Trophoblast cell (in vitro differentiated cells and primary cell): ENCODE data around the gene INSYN2B.

Experiments used
- DNase-seq, 2 donors: peaks; one replicate each; pipeline ENCODE4 v3.0.0-alpha.2; 2016
- H2AFZ ChIP-seq: 2 replicates; pipeline ENCODE4 v1.6.1; 2013; ENCODE audit warnings: low read length, moderate library complexity, mild to moderate bottlenecking; ENCODE audit not compliant: insufficient read depth, poor library complexity
- H2AK5ac ChIP-seq: 2 replicates; pipeline ENCODE4 v1.6.1; 2013; ENCODE audit warnings: mild to moderate bottlenecking, low read length
- H2BK120ac ChIP-seq: 2 replicates; pipeline ENCODE4 v1.6.1; 2013; ENCODE audit warnings: low read length, mild to moderate bottlenecking, moderate library complexity; ENCODE audit not compliant: insufficient read depth, poor library complexity
- H2BK12ac ChIP-seq: 2 replicates; pipeline ENCODE4 v1.6.1; 2013; ENCODE audit warnings: mild to moderate bottlenecking, low read length, moderate library complexity
- H2BK5ac ChIP-seq: 2 replicates; pipeline ENCODE4 v1.6.1; 2013; ENCODE audit warnings: low read length, low read depth, moderate library complexity, mild to moderate bottlenecking; ENCODE audit not compliant: poor library complexity
- H3K14ac ChIP-seq: 2 replicates; pipeline ENCODE4 v1.6.1; 2013; ENCODE audit warnings: mild to moderate bottlenecking, low read length
- H3K18ac ChIP-seq: 2 replicates; pipeline ENCODE4 v1.6.1; 2013; ENCODE audit warnings: mild to moderate bottlenecking, low read length
- H3K23ac ChIP-seq: 2 replicates; pipeline ENCODE4 v1.6.1; 2013; ENCODE audit warnings: low read length
- H3K27ac ChIP-seq: 2 replicates; pipeline ENCODE4 v1.5.1; 2013; ENCODE audit warnings: low read depth, mild to moderate bottlenecking, inconsistent platforms, low read length, moderate library complexity
- H3K27me3 ChIP-seq: 2 replicates; pipeline ENCODE4 v1.6.1; 2013; ENCODE audit warnings: inconsistent platforms, mild to moderate bottlenecking, low read length, moderate library complexity; ENCODE audit not compliant: insufficient read depth
- H3K36me3 ChIP-seq, 2 experiments: 1 replicate in 1 of 2; 2 replicates in 1 of 2; pipeline ENCODE4 v1.6.1; 2013; ENCODE audit warnings: low read length in 2 of 2, mild to moderate bottlenecking in 2 of 2, moderate library complexity in 1 of 2; ENCODE audit not compliant: insufficient read depth in 2 of 2, control insufficient read depth in 1 of 2
- H3K4ac ChIP-seq: 2 replicates; pipeline ENCODE4 v1.6.1; 2013; ENCODE audit warnings: low read depth, mild to moderate bottlenecking, low read length, moderate library complexity
- H3K4me1 ChIP-seq, 2 experiments: 1 replicate in 1 of 2; 2 replicates in 1 of 2; pipeline ENCODE4 v1.6.1; 2013; ENCODE audit warnings: low read length in 2 of 2, mild to moderate bottlenecking in 2 of 2, moderate library complexity in 1 of 2; ENCODE audit not compliant: insufficient read depth in 2 of 2, control insufficient read depth in 1 of 2
- H3K4me2 ChIP-seq: 2 replicates; pipeline ENCODE4 v1.6.1; 2013; ENCODE audit warnings: inconsistent platforms, mild to moderate bottlenecking, low read length, moderate library complexity
- H3K4me3 ChIP-seq: 2 replicates; pipeline ENCODE4 v1.5.1; 2013; ENCODE audit warnings: mild to moderate bottlenecking, low read depth, low read length, inconsistent platforms
- H3K79me1 ChIP-seq: one replicate; pipeline ENCODE4 v1.6.1; 2013; ENCODE audit warnings: low read length
- H3K79me2 ChIP-seq: 2 replicates; pipeline ENCODE4 v1.6.1; 2013; ENCODE audit warnings: low read length, mild to moderate bottlenecking; ENCODE audit not compliant: control insufficient read depth, insufficient read depth, poor library complexity
- H3K9ac ChIP-seq: 2 replicates; pipeline ENCODE4 v1.6.1; 2013; ENCODE audit warnings: mild to moderate bottlenecking, low read length
- H3K9me3 ChIP-seq: 2 replicates; pipeline ENCODE4 v1.6.1; 2013; ENCODE audit warnings: low read depth, mild to moderate bottlenecking, control low read depth, inconsistent platforms, low read length; ENCODE audit not compliant: insufficient read depth
- H4K12ac ChIP-seq: 2 replicates; pipeline ENCODE4 v1.6.1; 2013; ENCODE audit warnings: low read depth, mild to moderate bottlenecking, low read length, moderate library complexity
- H4K8ac ChIP-seq: 2 replicates; pipeline ENCODE4 v1.6.1; 2013; ENCODE audit warnings: low read depth, mild to moderate bottlenecking, low read length, moderate library complexity
- H4K91ac ChIP-seq: one replicate; pipeline ENCODE4 v1.6.1; 2013; ENCODE audit warnings: low read depth, mild to moderate bottlenecking, low read length, moderate library complexity
- WGBS: extraction: QIAGEN DNeasy Blood & Tissue Kit; methylation state at CpG from one replicate; pipeline ENCODE4 v1.1.7; 2013; ENCODE audit warnings: missing lambda C conversion rate; ENCODE audit not compliant: insufficient read length, insufficient coverage; ENCODE audit errors: extremely low coverage; 5-methylcytosine and 5-hydroxymethylcytosine counted together

Gene INSYN2B

GRCh38 chr5:170020423-170020822 is 40.1 kb upstream of the INSYN2B start:
- H3K27ac ChIP-seq: no peak overlapping the region
- H2AFZ ChIP-seq: no peak overlapping the region
- H4K8ac ChIP-seq: no peak overlapping the region
- no peak overlapping the region for H3K23ac ChIP-seq
- H2AK5ac ChIP-seq: no peak overlapping the region
- no peak overlapping the region for H2BK120ac ChIP-seq
- no peaks in the 10 kb centered on the region for H3K27me3 ChIP-seq
- H3K9me3 ChIP-seq: no peaks in the 10 kb centered on the region
- no peak overlapping the region for H4K91ac ChIP-seq
- no peaks in the 10 kb centered on the region for H3K79me2 ChIP-seq
- no peaks in the 10 kb centered on the region for H3K4me1 ChIP-seq
- H3K4me3 ChIP-seq: no peak overlapping the region
- H2BK5ac ChIP-seq: no peak overlapping the region
- H3K36me3 ChIP-seq: no peaks in the 10 kb centered on the region
- no peak overlapping the region for H3K4me2 ChIP-seq
- no peak for DNase-seq
- no peak overlapping the region for H3K14ac ChIP-seq
- H4K12ac ChIP-seq: no peak overlapping the region
- H3K18ac ChIP-seq: no peak overlapping the region
- H3K9ac ChIP-seq: no peak overlapping the region
- no peak overlapping the region for H3K4ac ChIP-seq
- H3K79me1 ChIP-seq: no peaks in the 10 kb centered on the region
- no CpG with 5 or more reads among the region's 3 CpGs for WGBS
- no peak overlapping the region for H2BK12ac ChIP-seq

GRCh38 chr5:170012622-170013021 is 32.3 kb upstream of the INSYN2B start:
- H2AK5ac ChIP-seq: no peak overlapping the region
- no peak overlapping the region for H3K4ac ChIP-seq
- H4K8ac ChIP-seq: no peak overlapping the region
- H2BK120ac ChIP-seq: no peak overlapping the region
- H3K36me3 ChIP-seq: no peaks in the 10 kb centered on the region
- H4K91ac ChIP-seq: no peak overlapping the region
- no peak overlapping the region for H4K12ac ChIP-seq
- H3K79me1 ChIP-seq: no peaks in the 10 kb centered on the region
- no peak overlapping the region for H3K14ac ChIP-seq
- H3K23ac ChIP-seq: no peak overlapping the region
- no peaks in the 10 kb centered on the region for H3K27me3 ChIP-seq
- WGBS: no CpG with 5 or more reads among the region's 11 CpGs
- H2BK12ac ChIP-seq: no peak overlapping the region
- no peaks in the 10 kb centered on the region for H3K9me3 ChIP-seq
- no peak overlapping the region for H3K27ac ChIP-seq
- H2AFZ ChIP-seq: no peak overlapping the region
- peaks cover 0 to 4% of the 10 kb centered on the region in 2 experiments for H3K4me1 ChIP-seq
- no peak overlapping the region for H3K4me2 ChIP-seq
- no peak overlapping the region for H3K9ac ChIP-seq
- H3K79me2 ChIP-seq: peaks cover 3% of the 10 kb centered on the region
- H3K18ac ChIP-seq: no peak overlapping the region
- DNase-seq: no peak
- no peak overlapping the region for H3K4me3 ChIP-seq
- no peak overlapping the region for H2BK5ac ChIP-seq

- no peak overlapping the region for H4K12ac ChIP-seq
- H2AK5ac ChIP-seq: no peak overlapping the region
- H2BK12ac ChIP-seq: no peak overlapping the region
- H4K91ac ChIP-seq: no peak overlapping the region
- H3K14ac ChIP-seq: no peak overlapping the region
- H4K8ac ChIP-seq: no peak overlapping the region
- H3K27ac ChIP-seq: no peak overlapping the region
- H3K18ac ChIP-seq: no peak overlapping the region
- H3K79me1 ChIP-seq: no peaks in the 10 kb centered on the region
- no peak overlapping the region for H2BK120ac ChIP-seq
- no peak overlapping the region for H3K4me2 ChIP-seq
- no CpG with 5 or more reads among the region's 2 CpGs for WGBS
- no peak overlapping the region for H2AFZ ChIP-seq
- H3K36me3 ChIP-seq: no peaks in the 10 kb centered on the region
- H3K4ac ChIP-seq: no peak overlapping the region
- no peak overlapping the region for H3K23ac ChIP-seq
- no peaks in the 10 kb centered on the region for H3K9me3 ChIP-seq
- peaks cover 3% of the 10 kb centered on the region for H3K79me2 ChIP-seq
- peaks cover 0 to 4% of the 10 kb centered on the region in 2 experiments for H3K4me1 ChIP-seq
- no peak overlapping the region for H3K4me3 ChIP-seq
- DNase-seq: no peak
- H3K27me3 ChIP-seq: no peaks in the 10 kb centered on the region
- H2BK5ac ChIP-seq: no peak overlapping the region
- H3K9ac ChIP-seq: no peak overlapping the region
These were observed 31.5 kb upstream of the INSYN2B start for GRCh38 chr5:170011751-170012150.

- no peaks in the 10 kb centered on the region for H3K36me3 ChIP-seq
These were observed 30.3 kb upstream of the INSYN2B start for GRCh38 chr5:170010595-170010994.

More at GRCh38 chr5:170010595-170010994, 30.3 kb upstream of the INSYN2B start:
- Histone ChIP-seq H3K27ac (no peak overlapping the region), H3K27me3 (no peaks in the 10 kb centered on the region), H2BK5ac (no peak overlapping the region), H4K8ac (no peak overlapping the region), H4K12ac (no peak overlapping the region), H3K4me1 (peaks cover 0 to 4% of the 10 kb centered on the region in 2 experiments), H3K4me3 (no peak overlapping the region), H3K9ac (no peak overlapping the region), H3K79me2 (peaks cover 3% of the 10 kb centered on the region), H2AK5ac (no peak overlapping the region), H2BK120ac (no peak overlapping the region), H3K14ac (no peak overlapping the region), H2AFZ (no peak overlapping the region), H4K91ac (no peak overlapping the region), H3K18ac (no peak overlapping the region), H3K4ac (no peak overlapping the region), H3K23ac (no peak overlapping the region), H3K4me2 (no peak overlapping the region), H3K9me3 (no peaks in the 10 kb centered on the region), H3K79me1 (no peaks in the 10 kb centered on the region), H2BK12ac (no peak overlapping the region)
- DNase-seq: no peak
- WGBS: no CpG with 5 or more reads among the region's 4 CpGs
